ENCODE results near the gene SYT4. TPM values are rescaled to one million over a fixed set of nuclear protein-coding genes. Genes with fewer than 3 reads are reported as not detected.
"Not testable (repeated sequence)": the region's sequence is repeated elsewhere in the genome, so short reads cannot be mapped to it uniquely, and the experiment has no call there.

SYT4 gene
- total RNA-seq, 3 donors from 2014 or later (not counting 1 experiment from before 2014, with no cell fraction given) = not detected

DNA sequence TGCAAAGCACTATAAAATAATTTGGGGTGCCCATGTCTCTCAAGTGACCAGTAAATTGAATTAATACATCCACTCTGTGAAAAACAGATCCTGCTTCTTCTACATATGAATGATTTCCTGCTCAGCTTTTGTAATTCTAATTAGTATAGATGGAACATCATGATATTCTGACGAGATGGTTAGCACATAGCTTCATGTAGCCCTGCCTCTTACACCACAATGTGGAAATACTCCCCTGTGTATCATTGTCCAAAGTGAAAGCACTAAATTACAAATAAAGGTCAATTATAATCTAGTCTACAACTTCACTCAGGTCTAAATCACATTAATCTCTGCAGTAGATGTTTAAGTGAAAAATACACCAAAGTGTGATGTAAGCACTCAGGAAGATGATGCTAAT is 32.9 kb upstream of the SYT4 start:
- intact Hi-C loops (cut with micrococcal nuclease) = no loop called here
- H3K27me3 ChIP-seq (ENCODE audit: control insufficient read depth, insufficient read depth, low read length) = no peaks in the 10 kb centered on the region
- Mint-ChIP-seq H3K4me3 (no peak overlapping the region), H3K9me3 (peaks cover 0 to 6% of the 10 kb centered on the region in 2 donors), H3K36me3 (no peaks in the 10 kb centered on the region), H3K27me3 (ENCODE audit: low read depth in 2 of 2) (no peaks in the 10 kb centered on the region), H3K4me1 (no peaks in the 10 kb centered on the region), H3K27ac (no peak overlapping the region)
- DNase-seq (no peak), ATAC-seq (no peak)
- H3K9me3 ChIP-seq (ENCODE audit: control insufficient read depth, insufficient read depth, low read length) = peaks cover 5% of the 10 kb centered on the region
- no peaks in the 10 kb centered on the region for H3K4me1 ChIP-seq (ENCODE audit: control insufficient read depth, insufficient read depth, low read length)
- no peak for TF ChIP-seq CTCF (IDR thresholded peaks at IDR 0.05)
- H3K4me3 ChIP-seq (ENCODE audit: low read length) = no peak overlapping the region
- H3K36me3 ChIP-seq (ENCODE audit: control insufficient read depth, insufficient read depth, low read length) = no peaks in the 10 kb centered on the region
- H3K27ac ChIP-seq (ENCODE audit: low read length) = no peak overlapping the region
- WGBS (ENCODE audit: insufficient coverage) = 71% methylated on average over 1 of the region's 1 CpG

- no peak for TF ChIP-seq CTCF (IDR thresholded peaks at IDR 0.05)
- intact Hi-C loops (cut with micrococcal nuclease) = no loop called here
- H3K27ac ChIP-seq (ENCODE audit: low read length) = no peak overlapping the region
- H3K27me3 ChIP-seq (ENCODE audit: control insufficient read depth, insufficient read depth, low read length) = no peaks in the 10 kb centered on the region
- WGBS (ENCODE audit: insufficient coverage) = 62% methylated on average over 1 of the region's 2 CpGs
- Mint-ChIP-seq H3K27ac (no peak overlapping the region), H3K9me3 (peaks cover 2 to 4% of the 10 kb centered on the region in 2 donors), H3K27me3 (ENCODE audit: low read depth in 2 of 2) (no peaks in the 10 kb centered on the region), H3K4me1 (no peaks in the 10 kb centered on the region), H3K36me3 (no peaks in the 10 kb centered on the region), H3K4me3 (no peak overlapping the region)
- H3K4me3 ChIP-seq (ENCODE audit: low read length) = no peak overlapping the region
- no peaks in the 10 kb centered on the region for H3K36me3 ChIP-seq (ENCODE audit: control insufficient read depth, insufficient read depth, low read length)
- peaks cover 5% of the 10 kb centered on the region for H3K9me3 ChIP-seq (ENCODE audit: control insufficient read depth, insufficient read depth, low read length)
- no peak for DNase-seq
- no peaks in the 10 kb centered on the region for H3K4me1 ChIP-seq (ENCODE audit: control insufficient read depth, insufficient read depth, low read length)
- no peak for ATAC-seq
These were observed 26.1 kb upstream of the SYT4 start for GRCh38 chr18:43303376-43303775.

GRCh38 chr18:43286187-43286586 is 8.9 kb upstream of the SYT4 start:
- H3K9me3 ChIP-seq (ENCODE audit: control insufficient read depth, insufficient read depth, low read length); intact Hi-C loops (cut with micrococcal nuclease); H3K27ac Mint-ChIP-seq; H3K9me3 Mint-ChIP-seq; H3K27me3 Mint-ChIP-seq (ENCODE audit: low read depth in 2 of 2); H3K4me1 Mint-ChIP-seq; ATAC-seq; H3K36me3 ChIP-seq (ENCODE audit: control insufficient read depth, insufficient read depth, low read length); H3K4me1 ChIP-seq (ENCODE audit: control insufficient read depth, insufficient read depth, low read length); H3K4me3 ChIP-seq (ENCODE audit: low read length); DNase-seq; H3K27me3 ChIP-seq (ENCODE audit: control insufficient read depth, insufficient read depth, low read length); H3K36me3 Mint-ChIP-seq; H3K27ac ChIP-seq (ENCODE audit: low read length); H3K4me3 Mint-ChIP-seq: not testable (repeated sequence)
- WGBS (ENCODE audit: insufficient coverage) = 87% methylated on average over 11 of the region's 11 CpGs

GRCh38 chr18:43283299-43283698 is 6.0 kb upstream of the SYT4 start:
- no peak for TF ChIP-seq CTCF (IDR thresholded peaks at IDR 0.05)
- Histone ChIP-seq H3K4me1 (ENCODE audit: control insufficient read depth, insufficient read depth, low read length) (no peaks in the 10 kb centered on the region), H3K9me3 (ENCODE audit: control insufficient read depth, insufficient read depth, low read length) (no peaks in the 10 kb centered on the region), H3K36me3 (ENCODE audit: control insufficient read depth, insufficient read depth, low read length) (no peaks in the 10 kb centered on the region), H3K4me3 (ENCODE audit: low read length) (no peak overlapping the region), H3K27me3 (ENCODE audit: control insufficient read depth, insufficient read depth, low read length) (no peaks in the 10 kb centered on the region), H3K27ac (ENCODE audit: low read length) (no peak overlapping the region)
- Mint-ChIP-seq H3K36me3 (no peaks in the 10 kb centered on the region), H3K27ac (no peak overlapping the region), H3K4me3 (no peak overlapping the region), H3K9me3 (peaks cover 3 to 5% of the 10 kb centered on the region in 2 donors), H3K27me3 (ENCODE audit: low read depth in 2 of 2) (peaks cover 0 to under 1% of the 10 kb centered on the region in 2 donors), H3K4me1 (no peaks in the 10 kb centered on the region)
- no peak for ATAC-seq
- WGBS (ENCODE audit: insufficient coverage) = 96% methylated on average over 16 of the region's 16 CpGs
- intact Hi-C loops (cut with micrococcal nuclease) = no loop called here
- no peak for DNase-seq
